OCI-LY3 (cell line): Measurements from ENCODE around the gene SLC25A26.

Source experiments
- CTCF ChIP-seq: fragments of 200-600, 300-600 bp; sonication (generic); IDR thresholded peaks from 2 replicates; pipeline ENCODE4 v1.5.1; 2014; ENCODE audit warnings: antibody characterized with exemption, low read length, low read depth
- EZH2phosphoT487 ChIP-seq: fragments of 200-600 bp; shearing (Covaris generic); IDR thresholded peaks from 2 replicates; pipeline ENCODE4 v1.6.1; 2018; ENCODE audit warnings: antibody characterized with exemption, mixed run types, low read depth

GRCh38 chr3:66210687-66211295, 10.0 kb upstream of the SLC25A26 start:
- TF ChIP-seq CTCF: no peak
- TF ChIP-seq EZH2phosphoT487: no peak
